Adrenal gland (tissue), 12 donors: ENCODE data around the gene CGRRF1. TPM values are rescaled to one million over a fixed set of nuclear protein-coding genes. Genes with fewer than 3 reads are reported as not detected.

Source experiments
- DNase-seq, 7 donors: peaks; one replicate each; pipeline ENCODE4 v3.0.0-alpha.2; 2019 to 2020
- H3K27ac ChIP-seq, 5 donors: fragments of 200-600 bp; sonication (generic) in 4 of 5; 1 replicate in 3 of 5; 2 replicates in 2 of 5; pipeline versions ENCODE4 v1.5.1 to v1.8.0; 2016 to 2020; ENCODE audit warnings: mild to moderate bottlenecking in 1 of 5
- H3K27me3 ChIP-seq: fragments of 200-600 bp; 2 replicates; pipeline ENCODE4 v1.8.0; 2021
- H3K36me3 ChIP-seq, 2 donors: fragments of 200-600 bp; replicated peaks in 1 of 2; 1 replicate in 1 of 2; 2 replicates in 1 of 2; pipeline versions ENCODE4 v1.5.1 to v1.8.0; 2018 to 2022
- H3K4me1 ChIP-seq, 2 donors: fragments of 200-600 bp; replicated peaks in 1 of 2; 1 replicate in 1 of 2; 2 replicates in 1 of 2; pipeline versions ENCODE4 v1.5.1 to v1.8.0; 2018 to 2021
- H3K4me3 ChIP-seq, 4 donors: fragments of 200-600 bp; sonication (generic) in 3 of 4; one replicate each; pipeline ENCODE4 v1.5.1; 2016 to 2018
- H3K9me3 ChIP-seq, 3 donors: fragments of 200-600 bp; sonication (generic) in 1 of 3; replicated peaks in 1 of 3; 1 replicate in 2 of 3; 2 replicates in 1 of 3; pipeline versions ENCODE4 v1.5.1 to v1.8.0; 2016 to 2021
- POLR2A ChIP-seq, 2 donors: fragments of 450-650 bp; IDR thresholded peaks; one replicate each; pipeline ENCODE4 v1.6.1; 2017; ENCODE audit warnings: antibody characterized with exemption in 2 of 2, mild to moderate bottlenecking in 2 of 2, moderate library complexity in 1 of 2
- WGBS, 4 donors: extraction: QIAGEN DNeasy Blood & Tissue Kit in 2 of 4; methylation state at CpG; one replicate each; pipeline versions ENCODE4 v1.1.5 to v1.1.7; 2013 to 2017; 5-methylcytosine and 5-hydroxymethylcytosine counted together
- intact Hi-C, 2 donors: fragments of 100-400 bp; cut with DNase I; formaldehyde crosslinking; loops; one replicate each; pipeline versions ENCODE4 v1.14.1 to v1.15.0; 2022 to 2023
- polyA plus RNA-seq, 3 donors: library from polyadenylated mRNA; stranded (reverse); fragments of 200-250 nt in 2 of 3; fragments of 350-450 nt in 1 of 3; fragmentation: Illumina TruSeq in 1 of 3; extraction: RNeasy Lipid Tissue Mini Kit (QIAGEN cat#74804) in 1 of 3; gene quantifications; one replicate each; pipeline ENCODE4 v1.2.3, GENCODE V29; 2013 to 2014
- total RNA-seq, 9 donors: library from RNA; depleted of rRNA in 4 of 9; stranded (reverse); fragments of >200 nt in 4 of 9; fragments of 120-200 nt in 1 of 9; fragmentation: NEBNext Ultra II Directional in 1 of 9; extraction: Animal tissue kit (Norgen Biotek cat#: 25700) in 1 of 9; gene quantifications; one replicate each; pipeline versions ENCODE4 v1.1.0 to v1.2.4, GENCODE V29; 2013 to 2023
- TF ChIP-seq, protein P1 (sequence below), 6 experiments: fragments of 450-650 bp in 4 of 6; fragments of 200-600 bp in 2 of 6; sonication (generic) in 1 of 6; IDR thresholded peaks; 1 replicate in 5 of 6; 2 replicates in 1 of 6; pipeline versions ENCODE4 v1.5.1 to v1.8.0; 2016 to 2021; ENCODE audit warnings: antibody characterized with exemption in 6 of 6, mild to moderate bottlenecking in 2 of 6, moderate library complexity in 1 of 6
- donor health status: healthy with polysubstance abuse.
- donor health status: Bipolar disorder and iron deficiency.
- donor health status: DM: yes; HTN: yes; CAD: no.
- donor health status: DM: no; HTN: no; CAD: no.
- donor health status: DM: no; HTN: no; CAD: no.
- donor health status: DM: yes; HTN: yes; CAD: no.

The CGRRF1 gene
- total and polyA plus RNA-seq, 12 donors = 9.4 to 26.9 (median 18.5) TPM

DNA sequence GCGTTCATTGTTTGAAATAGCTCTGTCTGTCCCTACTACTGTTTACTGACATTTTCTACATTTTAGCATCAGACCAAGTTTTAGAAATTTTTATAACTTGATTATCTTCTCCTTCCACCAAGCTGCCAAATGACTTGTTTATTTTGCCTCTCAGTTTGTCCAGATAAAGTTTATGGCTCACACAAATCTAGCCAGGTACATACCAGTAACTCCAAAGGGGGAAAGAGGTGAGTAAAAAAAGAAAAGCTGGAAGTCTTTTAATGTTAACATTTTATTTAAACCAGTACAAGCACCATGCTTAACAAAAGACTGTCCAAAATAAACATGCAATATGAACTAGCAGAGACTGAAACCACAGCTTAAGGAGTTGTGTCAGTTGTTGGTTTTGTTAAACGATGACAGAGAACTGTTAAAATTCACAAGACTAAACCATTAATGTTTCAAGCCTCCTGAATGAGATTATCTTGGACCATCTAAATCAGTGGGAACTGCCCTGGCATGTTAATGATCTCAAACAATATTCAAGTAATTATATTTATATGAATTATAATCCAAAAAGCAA lies 35.4 kb upstream of the CGRRF1 start:
- H3K9me3 ChIP-seq = peaks cover 0 to 7% (median 0%) of the 10 kb centered on the region in 3 donors
- DNase-seq = no peak
- H3K36me3 ChIP-seq = peaks cover 0 to 9% of the 10 kb centered on the region in 2 donors
- TF ChIP-seq, protein P1, sequence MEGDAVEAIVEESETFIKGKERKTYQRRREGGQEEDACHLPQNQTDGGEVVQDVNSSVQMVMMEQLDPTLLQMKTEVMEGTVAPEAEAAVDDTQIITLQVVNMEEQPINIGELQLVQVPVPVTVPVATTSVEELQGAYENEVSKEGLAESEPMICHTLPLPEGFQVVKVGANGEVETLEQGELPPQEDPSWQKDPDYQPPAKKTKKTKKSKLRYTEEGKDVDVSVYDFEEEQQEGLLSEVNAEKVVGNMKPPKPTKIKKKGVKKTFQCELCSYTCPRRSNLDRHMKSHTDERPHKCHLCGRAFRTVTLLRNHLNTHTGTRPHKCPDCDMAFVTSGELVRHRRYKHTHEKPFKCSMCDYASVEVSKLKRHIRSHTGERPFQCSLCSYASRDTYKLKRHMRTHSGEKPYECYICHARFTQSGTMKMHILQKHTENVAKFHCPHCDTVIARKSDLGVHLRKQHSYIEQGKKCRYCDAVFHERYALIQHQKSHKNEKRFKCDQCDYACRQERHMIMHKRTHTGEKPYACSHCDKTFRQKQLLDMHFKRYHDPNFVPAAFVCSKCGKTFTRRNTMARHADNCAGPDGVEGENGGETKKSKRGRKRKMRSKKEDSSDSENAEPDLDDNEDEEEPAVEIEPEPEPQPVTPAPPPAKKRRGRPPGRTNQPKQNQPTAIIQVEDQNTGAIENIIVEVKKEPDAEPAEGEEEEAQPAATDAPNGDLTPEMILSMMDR (IDR thresholded peaks at IDR 0.05) = no peak
- no peak for TF ChIP-seq POLR2A (IDR thresholded peaks at IDR 0.05)
- no peak overlapping the region for H3K27ac ChIP-seq
- intact Hi-C loops = no loop called here
- peaks cover 0 to 16% of the 10 kb centered on the region in 2 donors for H3K4me1 ChIP-seq
- 85 to 96% (median 87%) methylated on average over 2 of the region's 2 CpGs for WGBS, 4 donors
- H3K4me3 ChIP-seq = no peak overlapping the region
- no peaks in the 10 kb centered on the region for H3K27me3 ChIP-seq

DNA sequence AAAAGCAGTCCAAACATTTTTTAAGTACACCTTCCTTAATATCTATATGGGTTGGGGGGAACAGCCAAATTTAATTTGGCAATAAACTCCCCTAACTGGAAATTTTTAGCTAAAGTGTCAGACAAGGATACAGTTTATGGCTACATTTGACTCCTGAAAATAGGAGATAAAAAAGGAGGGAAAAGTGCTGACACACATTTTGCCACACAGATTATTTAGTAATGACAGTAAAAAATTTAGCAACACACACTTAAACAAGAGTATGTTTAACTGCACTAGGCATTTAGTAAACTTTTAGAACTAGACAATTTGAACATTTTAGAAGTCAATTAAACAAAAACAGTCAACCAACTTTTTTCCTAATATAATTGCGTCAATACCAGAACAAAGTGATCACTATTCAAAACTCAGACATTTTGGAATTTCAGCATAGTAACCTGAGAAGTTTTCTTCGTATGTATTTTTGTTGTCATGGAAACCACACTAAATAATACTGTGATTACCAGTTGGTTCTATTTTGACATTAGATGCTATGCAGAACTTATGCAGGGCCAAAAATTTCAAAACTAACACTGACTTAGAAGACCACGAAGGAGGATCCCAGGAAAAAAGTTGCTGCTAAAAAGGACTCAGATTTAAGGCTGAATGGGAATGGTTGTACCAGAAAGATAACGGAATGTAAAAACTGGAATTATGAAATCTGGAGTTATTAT lies 34.4 kb upstream of the CGRRF1 start:
- no peak overlapping the region for H3K27ac ChIP-seq
- WGBS, 4 donors = 80 to 84% (median 82%) methylated on average over 4 of the region's 4 CpGs
- H3K36me3 ChIP-seq = peaks cover 0 to 14% of the 10 kb centered on the region in 2 donors
- H3K4me3 ChIP-seq = no peak overlapping the region
- H3K4me1 ChIP-seq = peaks cover 0 to 16% of the 10 kb centered on the region in 2 donors
- intact Hi-C loops = no loop called here
- no peaks in the 10 kb centered on the region for H3K27me3 ChIP-seq
- TF ChIP-seq, protein P1 (IDR thresholded peaks at IDR 0.05) = no peak
- TF ChIP-seq POLR2A (IDR thresholded peaks at IDR 0.05) = no peak
- peaks cover 0 to 7% (median 0%) of the 10 kb centered on the region in 3 donors for H3K9me3 ChIP-seq
- no peak for DNase-seq

DNA sequence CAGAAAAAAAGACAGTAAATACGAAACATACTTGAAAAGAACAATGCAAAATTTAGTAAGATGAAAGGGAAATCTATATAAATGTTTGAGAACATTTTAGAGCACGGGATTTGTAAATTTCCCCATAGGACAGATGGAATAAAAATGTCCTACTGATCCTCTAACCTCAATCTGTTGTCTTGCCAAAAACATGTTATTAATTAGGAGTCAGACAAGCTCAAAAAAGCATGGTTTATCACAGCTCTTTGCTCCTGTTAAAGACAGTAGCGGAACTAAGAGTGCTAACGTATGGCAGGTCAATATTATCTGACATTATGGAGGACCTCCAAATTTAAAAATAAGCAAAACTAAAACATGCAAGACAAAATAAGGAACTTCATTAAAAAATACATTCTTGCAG lies 33.8 kb upstream of the CGRRF1 start:
- Histone ChIP-seq H3K9me3 (peaks cover 0 to 7% (median 0%) of the 10 kb centered on the region in 3 donors), H3K27me3 (no peaks in the 10 kb centered on the region), H3K4me3 (no peak overlapping the region), H3K36me3 (peaks cover 0 to 14% of the 10 kb centered on the region in 2 donors), H3K27ac (no peak overlapping the region), H3K4me1 (peaks cover 0 to 16% of the 10 kb centered on the region in 2 donors)
- intact Hi-C loops = no loop called here
- 92 to 96% (median 93%) methylated on average over 4 of the region's 4 CpGs for WGBS, 4 donors
- TF ChIP-seq, protein P1 (IDR thresholded peaks at IDR 0.05) = no peak
- TF ChIP-seq POLR2A (IDR thresholded peaks at IDR 0.05) = no peak
- DNase-seq = no peak

DNA sequence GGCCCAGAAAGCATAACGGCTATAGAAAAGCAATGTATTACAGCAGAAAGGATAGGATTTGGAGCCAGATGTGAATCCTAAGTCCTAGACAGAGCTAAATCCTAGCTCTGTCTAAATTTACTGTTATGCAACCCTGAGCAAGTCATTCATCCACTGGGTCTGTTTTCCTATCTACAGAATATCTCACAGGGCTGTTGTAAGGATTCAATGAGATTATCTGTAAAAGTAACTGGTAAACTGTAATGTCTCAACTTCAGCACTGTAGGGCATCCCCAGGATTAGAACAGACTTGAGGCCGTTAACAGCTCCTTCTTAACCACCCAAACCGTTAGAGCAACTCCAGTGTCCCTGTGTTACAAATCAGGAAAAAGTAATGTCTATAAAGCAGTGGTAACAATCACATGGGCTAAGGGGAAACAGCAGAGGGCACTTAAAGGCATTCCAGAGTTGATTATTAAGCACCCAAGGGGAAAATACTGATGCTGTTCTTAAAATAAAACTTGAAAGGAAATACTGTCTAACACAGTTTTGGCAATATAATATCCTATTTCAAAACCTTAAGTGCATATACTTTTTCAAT lies 31.0 kb upstream of the CGRRF1 start:
- Histone ChIP-seq H3K27ac (no peak overlapping the region), H3K4me3 (no peak overlapping the region), H3K9me3 (peaks cover 0 to 7% (median 0%) of the 10 kb centered on the region in 3 donors), H3K36me3 (peaks cover 0 to 14% of the 10 kb centered on the region in 2 donors), H3K27me3 (no peaks in the 10 kb centered on the region), H3K4me1 (peaks cover 0 to 13% of the 10 kb centered on the region in 2 donors)
- DNase-seq = no peak
- 76 to 91% (median 86%) methylated on average over 3 of the region's 3 CpGs for WGBS, 4 donors
- intact Hi-C loops = no loop called here
- TF ChIP-seq, protein P1 (IDR thresholded peaks at IDR 0.05) = no peak
- no peak for TF ChIP-seq POLR2A (IDR thresholded peaks at IDR 0.05)
